Stimulated activated naive CD4-positive, alpha-beta T cell (primary cell): Measurements from ENCODE around the gene NGEF.
"Not testable (repeated sequence)": the region's sequence is repeated elsewhere in the genome, so short reads cannot be mapped to it uniquely, and the experiment has no call there.

ENCODE experiments used
- DNase-seq, 6 experiments: peaks; one replicate each; lab custom pipeline; 2025; lab: John Stamatoyannopoulos, UW

The NGEF gene

GRCh38 chr2:233021771-233022170 lies 8.7 kb upstream of the NGEF start:
- DNase-seq = no peak

GRCh38 chr2:233020454-233020853 lies 7.4 kb upstream of the NGEF start:
- DNase-seq = no peak

- not testable (repeated sequence) for DNase-seq
Observed at GRCh38 chr2:233019610-233020009, 6.6 kb upstream of the NGEF start.

GRCh38 chr2:233017947-233018346 lies 4.9 kb upstream of the NGEF start:
- DNase-seq = no peak

- DNase-seq = no peak
Observed at GRCh38 chr2:233015019-233015645, 2.1 kb upstream of the NGEF start.

- no peak for DNase-seq
Observed at GRCh38 chr2:233013650-233014049, 594 bp upstream of the NGEF start.

GRCh38 chr2:233012301-233012971 lies 620 bp downstream of the NGEF start:
- DNase-seq = no peak

GRCh38 chr2:233011702-233012131 lies 1.3 kb downstream of the NGEF start:
- DNase-seq = no peak

GRCh38 chr2:233011268-233011650 lies 1.8 kb downstream of the NGEF start:
- DNase-seq = no peak

- no peak for DNase-seq
Observed at GRCh38 chr2:233010569-233011267, 2.3 kb downstream of the NGEF start.

- no peak for DNase-seq
Observed at GRCh38 chr2:233009661-233010060, 3.4 kb downstream of the NGEF start.

GRCh38 chr2:233007739-233008138 lies 5.3 kb downstream of the NGEF start:
- DNase-seq = no peak

GRCh38 chr2:233007270-233007669 lies 5.8 kb downstream of the NGEF start:
- DNase-seq = no peak

GRCh38 chr2:233006648-233007047 lies 6.4 kb downstream of the NGEF start:
- DNase-seq = no peak

- no peak for DNase-seq
Observed at GRCh38 chr2:233005096-233005495, 8.0 kb downstream of the NGEF start.

GRCh38 chr2:233003658-233004555 lies 9.1 kb downstream of the NGEF start:
- DNase-seq = no peak

GRCh38 chr2:233002829-233003657 lies 10.0 kb downstream of the NGEF start:
- no peak for DNase-seq

- no peak for DNase-seq
Observed at GRCh38 chr2:233000886-233001750, 11.9 kb downstream of the NGEF start.

GRCh38 chr2:232999354-232999753 lies 13.7 kb downstream of the NGEF start:
- no peak for DNase-seq

GRCh38 chr2:232998666-232998985 lies 14.4 kb downstream of the NGEF start:
- no peak for DNase-seq
